Subcutaneous adipose tissue (tissue), 4 donors: ENCODE data around the gene ZW10. TPM values are rescaled to one million over a fixed set of nuclear protein-coding genes. Genes with fewer than 3 reads are reported as not detected.

Experiments
- CTCF ChIP-seq: fragments of 450-650 bp; IDR thresholded peaks from one replicate; pipeline ENCODE4 v1.5.1; 2016; ENCODE audit warnings: low read depth, mild to moderate bottlenecking, control low read depth, antibody characterized with exemption, moderate library complexity
- total RNA-seq, 4 donors: library from RNA; depleted of rRNA; stranded (reverse); fragments of >200 nt; gene quantifications; one replicate each; pipeline ENCODE4 v1.1.0, GENCODE V29; 2016

The ZW10 gene
- total RNA-seq, 4 donors from 2014 or later, result 12.6 to 17.4 (median 13.6) TPM

- no peak for TF ChIP-seq CTCF
Observed at GRCh38 chr11:113694390-113694789, 79.1 kb downstream of the ZW10 start.

- no peak for TF ChIP-seq CTCF
Observed at GRCh38 chr11:113693030-113693429, 80.5 kb downstream of the ZW10 start.

DNA sequence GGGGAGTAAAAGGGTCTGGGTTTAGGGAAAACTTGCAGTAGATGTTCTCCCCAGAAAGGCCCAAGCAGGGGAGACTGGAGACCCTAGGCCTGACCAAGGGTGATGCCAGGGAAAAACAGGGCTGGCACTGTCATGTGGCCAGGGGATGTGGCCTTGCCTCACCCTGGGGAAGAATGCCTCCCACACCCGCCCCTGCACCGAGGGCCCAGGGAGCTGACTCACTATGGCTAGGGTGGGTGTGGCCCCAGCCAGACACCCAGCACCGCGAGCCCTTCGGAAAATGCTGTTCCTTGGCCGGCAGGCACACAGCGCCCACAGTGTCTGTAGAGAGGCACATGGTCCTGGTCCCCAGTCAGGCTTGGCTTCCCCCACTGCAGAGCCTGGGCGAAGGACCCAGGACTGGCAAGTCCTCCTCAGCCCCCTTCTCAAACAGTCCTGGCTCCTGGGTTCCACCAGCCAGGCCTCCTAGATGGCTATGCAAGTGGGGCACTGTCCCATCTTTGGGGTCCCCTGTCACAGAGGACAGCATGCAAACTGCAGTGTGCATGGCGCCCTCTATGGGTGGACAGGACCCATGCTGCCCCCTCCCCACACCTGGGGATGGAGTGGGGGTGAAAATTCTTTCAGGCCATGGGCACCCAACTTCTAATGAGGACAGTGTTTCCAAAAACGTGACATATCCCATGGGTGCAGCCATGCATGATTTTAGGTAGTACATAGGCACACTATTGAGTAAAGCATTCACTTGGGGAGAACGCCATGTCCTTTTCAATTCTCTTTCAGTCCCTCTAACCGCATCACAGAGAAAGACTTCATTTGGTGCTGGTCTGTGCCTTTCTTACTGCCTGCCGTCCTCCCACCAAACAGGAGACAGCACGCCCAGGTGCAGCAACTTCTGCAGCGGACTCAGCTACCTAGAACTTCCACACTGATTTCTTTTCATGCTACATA lies 82.6 kb downstream of the ZW10 start:
- TF ChIP-seq CTCF, result no peak

GRCh38 chr11:113689768-113690618 lies 83.5 kb downstream of the ZW10 start:
- TF ChIP-seq CTCF, result no peak

DNA sequence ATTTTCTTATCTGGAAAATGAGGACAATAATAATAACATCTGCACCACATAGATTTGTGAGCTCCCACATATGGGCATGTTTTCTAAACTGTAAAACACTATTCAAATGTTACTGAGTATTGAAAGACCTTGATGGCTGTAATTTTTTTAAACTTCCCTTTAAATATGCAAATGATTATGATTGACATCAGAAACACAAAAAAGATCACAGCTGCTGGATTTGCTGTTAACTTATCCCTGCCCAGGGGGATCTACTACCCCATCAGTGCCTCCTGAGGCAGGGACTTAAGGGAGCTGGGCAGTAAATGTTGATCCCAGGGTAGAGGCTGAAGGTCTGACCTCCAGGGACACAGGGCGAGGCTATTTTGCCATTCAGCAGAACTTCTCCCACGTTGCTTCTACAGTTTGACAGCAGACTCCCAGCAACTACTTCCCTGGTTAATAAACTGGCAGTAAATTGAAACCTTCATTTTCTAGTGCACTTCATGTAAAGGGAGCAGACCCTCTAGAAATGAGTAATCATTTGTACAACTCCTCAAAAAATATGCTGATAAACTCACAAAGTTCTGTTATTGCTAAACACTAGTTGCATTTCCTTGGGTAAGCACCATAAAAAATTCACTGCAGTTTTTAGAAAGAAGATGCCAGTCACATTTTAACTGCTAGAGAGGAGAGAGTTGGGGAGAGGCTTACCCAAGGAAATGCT lies 87.7 kb downstream of the ZW10 start:
- no peak for TF ChIP-seq CTCF

DNA sequence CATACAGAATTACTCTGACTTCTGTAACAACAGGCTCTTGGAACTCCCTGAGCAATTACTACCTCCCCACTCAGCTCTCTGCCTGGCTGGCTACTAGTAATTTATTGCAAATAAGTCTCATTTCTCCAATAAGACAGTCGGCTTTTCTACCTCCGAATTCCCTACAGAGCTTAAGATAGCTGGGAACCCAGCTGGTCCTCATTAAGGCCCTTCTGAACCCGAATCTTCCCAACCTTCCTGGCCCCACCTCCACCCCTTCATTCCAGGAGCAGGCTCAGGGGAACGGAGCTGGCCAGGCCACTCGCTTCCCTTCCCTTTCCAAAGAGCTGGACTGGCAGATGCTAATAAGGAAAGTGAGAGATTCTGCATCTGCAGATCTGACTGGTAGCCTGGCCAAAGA lies 89.0 kb downstream of the ZW10 start:
- no peak for TF ChIP-seq CTCF
